ENCODE data around the gene SYP.

DNA sequence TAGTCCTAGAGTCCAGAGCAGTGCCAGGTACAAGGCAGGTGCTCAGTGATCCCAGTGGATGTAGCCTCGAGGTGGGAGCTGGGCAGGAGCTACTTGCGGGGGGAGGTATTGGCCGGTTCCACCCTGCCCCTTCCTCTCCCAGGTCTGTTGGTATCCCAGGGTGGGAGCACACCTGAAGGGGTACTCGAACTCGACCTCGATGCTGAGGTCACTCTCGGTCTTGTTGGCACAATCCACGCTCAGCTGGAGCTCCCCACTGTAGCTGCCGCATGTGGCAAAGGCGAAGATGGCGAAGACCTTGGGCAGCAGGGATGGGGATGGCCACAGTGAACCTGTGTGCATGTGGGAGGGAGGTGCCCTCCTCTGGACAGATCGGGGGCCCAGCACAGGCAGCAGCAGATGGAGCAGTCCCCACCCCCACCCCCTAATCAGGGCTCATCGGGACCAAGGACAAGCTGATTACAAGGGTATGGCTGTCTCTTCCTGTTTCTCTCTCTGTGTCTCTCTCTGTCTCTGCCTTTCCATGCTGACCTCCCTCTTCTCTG lies 2.4 kb downstream of the SYP start:
- TF ChIP-seq, protein P1, sequence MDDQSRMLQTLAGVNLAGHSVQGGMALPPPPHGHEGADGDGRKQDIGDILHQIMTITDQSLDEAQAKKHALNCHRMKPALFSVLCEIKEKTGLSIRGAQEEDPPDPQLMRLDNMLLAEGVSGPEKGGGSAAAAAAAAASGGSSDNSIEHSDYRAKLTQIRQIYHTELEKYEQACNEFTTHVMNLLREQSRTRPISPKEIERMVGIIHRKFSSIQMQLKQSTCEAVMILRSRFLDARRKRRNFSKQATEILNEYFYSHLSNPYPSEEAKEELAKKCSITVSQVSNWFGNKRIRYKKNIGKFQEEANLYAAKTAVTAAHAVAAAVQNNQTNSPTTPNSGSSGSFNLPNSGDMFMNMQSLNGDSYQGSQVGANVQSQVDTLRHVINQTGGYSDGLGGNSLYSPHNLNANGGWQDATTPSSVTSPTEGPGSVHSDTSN (IDR thresholded peaks at IDR 0.05; ENCODE audit: insufficient replicate concordance, low read depth, low read length) = no peak
- TF ChIP-seq DPF2 (IDR thresholded peaks at IDR 0.05) (no peak), EP300 (IDR thresholded peaks at IDR 0.05; ENCODE audit: borderline replicate concordance in 1 of 2, control insufficient read depth in 1 of 2, low read depth in 2 of 2, low read length in 2 of 2) (no peak), POLR2AphosphoS5 (IDR thresholded peaks at IDR 0.05; ENCODE audit: low read length) (no peak)
- TF ChIP-seq, protein P2, sequence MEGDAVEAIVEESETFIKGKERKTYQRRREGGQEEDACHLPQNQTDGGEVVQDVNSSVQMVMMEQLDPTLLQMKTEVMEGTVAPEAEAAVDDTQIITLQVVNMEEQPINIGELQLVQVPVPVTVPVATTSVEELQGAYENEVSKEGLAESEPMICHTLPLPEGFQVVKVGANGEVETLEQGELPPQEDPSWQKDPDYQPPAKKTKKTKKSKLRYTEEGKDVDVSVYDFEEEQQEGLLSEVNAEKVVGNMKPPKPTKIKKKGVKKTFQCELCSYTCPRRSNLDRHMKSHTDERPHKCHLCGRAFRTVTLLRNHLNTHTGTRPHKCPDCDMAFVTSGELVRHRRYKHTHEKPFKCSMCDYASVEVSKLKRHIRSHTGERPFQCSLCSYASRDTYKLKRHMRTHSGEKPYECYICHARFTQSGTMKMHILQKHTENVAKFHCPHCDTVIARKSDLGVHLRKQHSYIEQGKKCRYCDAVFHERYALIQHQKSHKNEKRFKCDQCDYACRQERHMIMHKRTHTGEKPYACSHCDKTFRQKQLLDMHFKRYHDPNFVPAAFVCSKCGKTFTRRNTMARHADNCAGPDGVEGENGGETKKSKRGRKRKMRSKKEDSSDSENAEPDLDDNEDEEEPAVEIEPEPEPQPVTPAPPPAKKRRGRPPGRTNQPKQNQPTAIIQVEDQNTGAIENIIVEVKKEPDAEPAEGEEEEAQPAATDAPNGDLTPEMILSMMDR (IDR thresholded peaks at IDR 0.05 in 2 of 3, conservative IDR thresholded peaks at IDR 0.05 in 1 of 3; ENCODE audit: control insufficient read depth in 2 of 3, extremely low read depth in 1 of 3, insufficient read depth in 1 of 3, low read depth in 3 of 3, low read length in 3 of 3) = no peak

Measured in GM12878 (cell line).